Smooth muscle cell of bladder (primary cell): Measurements from ENCODE around the gene FTO. TPM values are rescaled to one million over a fixed set of nuclear protein-coding genes. Genes with fewer than 3 reads are reported as not detected.

Experiments used
- total RNA-seq: library from RNA; depleted of rRNA; stranded (reverse); fragments of >200 nt; gene quantifications from 2 replicates; pipeline ENCODE4 v1.2.3, GENCODE V29; 2014

The FTO gene
- total RNA-seq, result 63.7 and 93.6 TPM in 2 replicates

GRCh38 chr16:53703590-53704444 lies at the start of gene FTO, which contains the start of gene RPGRIP1L:
FTO (plus strand) TSS chr16:53704156.
RPGRIP1L (minus strand) TSS chr16:53703859; CDS start chr16:53700723, 3,136 bp downstream.

Other genes starting within 250 kb of the FTO start
- gene AKTIP, start 200.9 kb upstream of the FTO start, total RNA-seq, result 12.4 and 13.9 TPM in 2 replicates
- 10.2 and 12.8 TPM in 2 replicates for gene RPGRIP1L, start 297 bp upstream of the FTO start, total RNA-seq